ENCODE data around the gene SLC35F1.

DNA sequence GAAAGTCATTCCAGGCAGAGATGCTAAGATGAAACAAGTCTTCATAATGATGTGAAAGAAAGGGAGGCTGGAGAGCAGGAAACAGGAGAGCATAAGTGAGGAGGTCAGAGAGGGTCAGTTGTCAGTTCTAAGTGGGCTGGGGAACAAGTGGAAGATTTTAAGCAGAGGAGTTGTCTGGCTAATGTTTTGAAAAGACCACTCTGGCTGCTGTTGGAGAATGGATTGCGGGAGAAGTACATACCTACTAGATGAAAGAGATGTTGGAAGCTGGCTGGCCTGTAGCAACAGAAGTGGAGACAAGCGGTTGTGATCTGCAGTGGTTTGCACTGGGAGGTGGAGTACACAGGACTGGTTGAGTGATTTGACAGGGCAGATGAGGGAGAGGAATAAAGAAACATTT lies 10.1 kb downstream of the SLC35F1 start:
- TF ChIP-seq, protein P1, sequence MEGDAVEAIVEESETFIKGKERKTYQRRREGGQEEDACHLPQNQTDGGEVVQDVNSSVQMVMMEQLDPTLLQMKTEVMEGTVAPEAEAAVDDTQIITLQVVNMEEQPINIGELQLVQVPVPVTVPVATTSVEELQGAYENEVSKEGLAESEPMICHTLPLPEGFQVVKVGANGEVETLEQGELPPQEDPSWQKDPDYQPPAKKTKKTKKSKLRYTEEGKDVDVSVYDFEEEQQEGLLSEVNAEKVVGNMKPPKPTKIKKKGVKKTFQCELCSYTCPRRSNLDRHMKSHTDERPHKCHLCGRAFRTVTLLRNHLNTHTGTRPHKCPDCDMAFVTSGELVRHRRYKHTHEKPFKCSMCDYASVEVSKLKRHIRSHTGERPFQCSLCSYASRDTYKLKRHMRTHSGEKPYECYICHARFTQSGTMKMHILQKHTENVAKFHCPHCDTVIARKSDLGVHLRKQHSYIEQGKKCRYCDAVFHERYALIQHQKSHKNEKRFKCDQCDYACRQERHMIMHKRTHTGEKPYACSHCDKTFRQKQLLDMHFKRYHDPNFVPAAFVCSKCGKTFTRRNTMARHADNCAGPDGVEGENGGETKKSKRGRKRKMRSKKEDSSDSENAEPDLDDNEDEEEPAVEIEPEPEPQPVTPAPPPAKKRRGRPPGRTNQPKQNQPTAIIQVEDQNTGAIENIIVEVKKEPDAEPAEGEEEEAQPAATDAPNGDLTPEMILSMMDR (IDR thresholded peaks at IDR 0.05; ENCODE audit: insufficient read depth, low read length): no peak
- TF ChIP-seq POLR2AphosphoS5 (IDR thresholded peaks at IDR 0.05; ENCODE audit: low read depth): no peak
- no peak for TF ChIP-seq SPI1 (IDR thresholded peaks at IDR 0.05; ENCODE audit: borderline replicate concordance, low read depth)
- no peak for TF ChIP-seq GABPA (IDR thresholded peaks at IDR 0.05; ENCODE audit: low read depth)
- TF ChIP-seq, protein P2, sequence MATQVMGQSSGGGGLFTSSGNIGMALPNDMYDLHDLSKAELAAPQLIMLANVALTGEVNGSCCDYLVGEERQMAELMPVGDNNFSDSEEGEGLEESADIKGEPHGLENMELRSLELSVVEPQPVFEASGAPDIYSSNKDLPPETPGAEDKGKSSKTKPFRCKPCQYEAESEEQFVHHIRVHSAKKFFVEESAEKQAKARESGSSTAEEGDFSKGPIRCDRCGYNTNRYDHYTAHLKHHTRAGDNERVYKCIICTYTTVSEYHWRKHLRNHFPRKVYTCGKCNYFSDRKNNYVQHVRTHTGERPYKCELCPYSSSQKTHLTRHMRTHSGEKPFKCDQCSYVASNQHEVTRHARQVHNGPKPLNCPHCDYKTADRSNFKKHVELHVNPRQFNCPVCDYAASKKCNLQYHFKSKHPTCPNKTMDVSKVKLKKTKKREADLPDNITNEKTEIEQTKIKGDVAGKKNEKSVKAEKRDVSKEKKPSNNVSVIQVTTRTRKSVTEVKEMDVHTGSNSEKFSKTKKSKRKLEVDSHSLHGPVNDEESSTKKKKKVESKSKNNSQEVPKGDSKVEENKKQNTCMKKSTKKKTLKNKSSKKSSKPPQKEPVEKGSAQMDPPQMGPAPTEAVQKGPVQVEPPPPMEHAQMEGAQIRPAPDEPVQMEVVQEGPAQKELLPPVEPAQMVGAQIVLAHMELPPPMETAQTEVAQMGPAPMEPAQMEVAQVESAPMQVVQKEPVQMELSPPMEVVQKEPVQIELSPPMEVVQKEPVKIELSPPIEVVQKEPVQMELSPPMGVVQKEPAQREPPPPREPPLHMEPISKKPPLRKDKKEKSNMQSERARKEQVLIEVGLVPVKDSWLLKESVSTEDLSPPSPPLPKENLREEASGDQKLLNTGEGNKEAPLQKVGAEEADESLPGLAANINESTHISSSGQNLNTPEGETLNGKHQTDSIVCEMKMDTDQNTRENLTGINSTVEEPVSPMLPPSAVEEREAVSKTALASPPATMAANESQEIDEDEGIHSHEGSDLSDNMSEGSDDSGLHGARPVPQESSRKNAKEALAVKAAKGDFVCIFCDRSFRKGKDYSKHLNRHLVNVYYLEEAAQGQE (IDR thresholded peaks at IDR 0.05; ENCODE audit: insufficient replicate concordance, low read depth): no peak

Data from HL-60 (cell line).